Testis (tissue), 3 donors: ENCODE results near the gene PLA2G4E. TPM values are rescaled to one million over a fixed set of nuclear protein-coding genes. Genes with fewer than 3 reads are reported as not detected.

Source experiments
- DNase-seq: peaks from one replicate; pipeline ENCODE4 v3.0.0-alpha.2; 2019
- H3K27ac ChIP-seq, 2 donors: fragments of 200-600 bp; sonication (generic); one replicate each; pipeline ENCODE4 v1.5.1; 2019
- H3K27me3 ChIP-seq: fragments of 200-600 bp; sonication (generic); one replicate; pipeline ENCODE4 v1.5.1; 2019
- H3K36me3 ChIP-seq: fragments of 200-600 bp; sonication (generic); one replicate; pipeline ENCODE4 v1.5.1; 2017; ENCODE audit warnings: low read depth; ENCODE audit errors: missing control alignments
- H3K4me1 ChIP-seq: fragments of 200-600 bp; sonication (generic); one replicate; pipeline ENCODE4 v1.5.1; 2019
- H3K4me3 ChIP-seq, 2 donors: fragments of 200-600 bp; sonication (generic); one replicate each; pipeline ENCODE4 v1.5.1; 2017 to 2019
- H3K9me3 ChIP-seq: fragments of 200-600 bp; sonication (generic); one replicate; pipeline ENCODE4 v1.5.1; 2017
- CTCF ChIP-seq, 3 experiments: fragments of 450-650 bp in 2 of 3; fragments of 200-600 bp in 1 of 3; sonication (generic) in 1 of 3; IDR thresholded peaks; one replicate each; pipeline ENCODE4 v1.5.1; 2016 to 2019; ENCODE audit warnings: antibody characterized with exemption in 3 of 3, mild to moderate bottlenecking in 2 of 3, moderate library complexity in 1 of 3
- POLR2A ChIP-seq: fragments of 450-650 bp; IDR thresholded peaks from one replicate; pipeline ENCODE4 v1.6.1; 2017; ENCODE audit warnings: antibody characterized with exemption, mild to moderate bottlenecking, moderate library complexity
- WGBS, 2 donors: methylation state at CpG; one replicate each; pipeline ENCODE4 v1.1.5; 2018; 5-methylcytosine and 5-hydroxymethylcytosine counted together
- intact Hi-C: fragments of 100-400 bp; cut with DNase I; formaldehyde crosslinking; loops from one replicate; pipeline ENCODE4 v1.15.1; 2023; ENCODE audit warnings: low total_unique reads
- polyA plus RNA-seq: library from polyadenylated mRNA; stranded (reverse); fragments of 350-450 nt; fragmentation: Illumina TruSeq; extraction: RNeasy Lipid Tissue Mini Kit (QIAGEN cat#74804); gene quantifications from one replicate; pipeline ENCODE4 v1.2.3, GENCODE V29; 2014; ENCODE audit warnings: low read depth, low replicate concordance; ENCODE audit not compliant: insufficient read depth
- total RNA-seq, 2 donors: library from RNA; depleted of rRNA; stranded (reverse); fragments of >200 nt; gene quantifications; one replicate each; pipeline ENCODE4 v1.2.3, GENCODE V29; 2016

Gene PLA2G4E
- total and polyA plus RNA-seq, 3 donors from 2014 or later, result 0.31 to 0.71 (median 0.67) TPM

GRCh38 chr15:41978534-41978933, 42.3 kb downstream of the PLA2G4E start:
- H3K9me3 ChIP-seq, result no peaks in the 10 kb centered on the region
- 90 to 92% methylated on average over 4 of the region's 4 CpGs for WGBS, 2 donors
- H3K36me3 ChIP-seq, result no peaks in the 10 kb centered on the region
- H3K4me3 ChIP-seq, result no peak overlapping the region
- H3K27ac ChIP-seq, result no peak overlapping the region
- DNase-seq, result no peak
- no peaks in the 10 kb centered on the region for H3K27me3 ChIP-seq
- no peak for TF ChIP-seq POLR2A
- TF ChIP-seq CTCF (IDR thresholded peaks at IDR 0.05), result no peak
- intact Hi-C loops, result no loop called here
- peaks cover 12% of the 10 kb centered on the region for H3K4me1 ChIP-seq

GRCh38 chr15:41977757-41978383, 43.0 kb downstream of the PLA2G4E start:
- Histone ChIP-seq H3K4me1 (peaks cover 12% of the 10 kb centered on the region), H3K9me3 (no peaks in the 10 kb centered on the region), H3K36me3 (no peaks in the 10 kb centered on the region), H3K4me3 (no peak overlapping the region), H3K27ac (no peak overlapping the region), H3K27me3 (no peaks in the 10 kb centered on the region)
- DNase-seq, result no peak
- 75 to 76% methylated on average over 6 of the region's 6 CpGs for WGBS, 2 donors
- intact Hi-C loops, result no loop called here
- TF ChIP-seq POLR2A, result no peak
- TF ChIP-seq CTCF (IDR thresholded peaks at IDR 0.05), result no peak

GRCh38 chr15:41975669-41976068, 45.2 kb downstream of the PLA2G4E start:
- 74 to 83% methylated on average over 2 of the region's 2 CpGs for WGBS, 2 donors
- H3K36me3 ChIP-seq, result no peaks in the 10 kb centered on the region
- intact Hi-C loops, result no loop called here
- H3K4me1 ChIP-seq, result peaks cover 16% of the 10 kb centered on the region
- H3K4me3 ChIP-seq, result no peak overlapping the region
- H3K27me3 ChIP-seq, result no peaks in the 10 kb centered on the region
- no peak for TF ChIP-seq CTCF (IDR thresholded peaks at IDR 0.05)
- no peak for TF ChIP-seq POLR2A
- DNase-seq, result no peak
- no peak overlapping the region for H3K27ac ChIP-seq
- H3K9me3 ChIP-seq, result no peaks in the 10 kb centered on the region

- intact Hi-C loops, result no loop called here
- Histone ChIP-seq H3K4me3 (no peak overlapping the region), H3K4me1 (peaks cover 6% of the 10 kb centered on the region), H3K27ac (no peak overlapping the region), H3K27me3 (no peaks in the 10 kb centered on the region), H3K36me3 (no peaks in the 10 kb centered on the region), H3K9me3 (no peaks in the 10 kb centered on the region)
- 89 to 96% methylated on average over 1 of the region's 1 CpG for WGBS, 2 donors
- TF ChIP-seq CTCF (IDR thresholded peaks at IDR 0.05) (no peak), POLR2A (no peak)
- no peak for DNase-seq
Measured at GRCh38 chr15:41974041-41974440, 46.8 kb downstream of the PLA2G4E start.
